ENCODE measurements around the gene LRP5. TPM values are rescaled to one million over a fixed set of nuclear protein-coding genes. Genes with fewer than 3 reads are reported as not detected.
A peak's percentile ranks its signal among the peaks of the same experiment; 100 is the strongest.

Gene LRP5
- total and polyA plus RNA-seq, 9 of the 15 experiments (the other 6 are each of a cell fraction or from before 2014, with no cell fraction given): 0.48 to 44.2 (median 13.5) TPM

GRCh38 chr11:68454767-68455166 lies 142.4 kb downstream of the LRP5 start:
- no TSS peak for BruUV-seq (replicated peaks)
- WGBS (ENCODE audit: insufficient coverage, low coverage, missing lambda C conversion rate): 22% methylated on average over 8 of the region's 8 CpGs
- peak; percentile 74 for TF ChIP-seq ZFP36 (IDR thresholded peaks at IDR 0.05; ENCODE audit: low read depth, low read length, partially characterized antibody)
- TF ChIP-seq EGR1 (conservative IDR thresholded peaks at IDR 0.05): peak; percentile 75
- no peak for TF ChIP-seq PKNOX1 (IDR thresholded peaks at IDR 0.05)
- intact Hi-C loops (cut with micrococcal nuclease): no loop called here
- Histone ChIP-seq H3K27me3 (ENCODE audit: control insufficient read depth in 2 of 2, insufficient read depth in 2 of 2, low read length in 2 of 2) (no peaks in the 10 kb centered on the region), H3K4me2 (ENCODE audit: insufficient read depth, low read length) (no peak overlapping the region), H2AFZ (ENCODE audit: low read depth, low read length) (no peak overlapping the region), H3K4me1 (replicated peaks in 1 of 2; ENCODE audit: control insufficient read depth in 2 of 2, insufficient read depth in 2 of 2, low read length in 2 of 2) (peaks cover 1 to 22% of the 10 kb centered on the region in 2 experiments; a peak in 3 of 5 replicates), H3K9ac (ENCODE audit: insufficient read depth in 1 of 2, low read depth in 2 of 2, low read length in 2 of 2) (peak overlapping the region in 1 of 2 experiments; percentile 58; a peak in 1 of 4 replicates), H3K9me3 (replicated peaks; ENCODE audit: control insufficient read depth, insufficient read depth, low read depth, low read length) (no peaks in the 10 kb centered on the region), H3K27ac (ENCODE audit: extremely low read depth, low read depth, low read length) (no peak overlapping the region), H3K36me3 (ENCODE audit: control insufficient read depth, insufficient read depth, low read length) (no peaks in the 10 kb centered on the region), H3K4me3 (no peak overlapping the region), H3K9me1 (ENCODE audit: control insufficient read depth, insufficient read depth, low read length) (no peaks in the 10 kb centered on the region), H3K79me2 (ENCODE audit: control insufficient read depth, insufficient read depth, low read length) (no peaks in the 10 kb centered on the region), H4K20me1 (replicated peaks; ENCODE audit: control insufficient read depth, insufficient read depth, low read length) (peaks cover under 1% of the 10 kb centered on the region; the same call in 1 of the 2 replicates)
- ATAC-seq (no peak), FAIRE-seq (no peak), DNase-seq (ENCODE audit: extremely low read depth in 1 of 4, low spot score in 3 of 4) (no peak)
- ChIA-PET CTCF (ENCODE audit: low intra/inter-chr PET ratio) (no interaction called here), POLR2A (interaction anchor here (1.5 kb wide), 1 partner anchor 16 kb away, joined by 3 read pairs; no protein-coding TSS in a partner anchor)
- in situ Hi-C loops (cut with MboI): no loop called here

- peak overlapping the region in 1 of 2 experiments; percentile 72; a peak in 1 of 4 replicates for H3K9ac ChIP-seq (ENCODE audit: insufficient read depth in 1 of 2, low read depth in 2 of 2, low read length in 2 of 2)
- no peaks in the 10 kb centered on the region for H3K27me3 ChIP-seq (ENCODE audit: control insufficient read depth in 2 of 2, insufficient read depth in 2 of 2, low read length in 2 of 2)
- no peaks in the 10 kb centered on the region for H3K36me3 ChIP-seq (ENCODE audit: control insufficient read depth, insufficient read depth, low read length)
- peaks cover 3 to 22% of the 10 kb centered on the region in 2 experiments; a peak in 3 of 5 replicates for H3K4me1 ChIP-seq (replicated peaks in 1 of 2; ENCODE audit: control insufficient read depth in 2 of 2, insufficient read depth in 2 of 2, low read length in 2 of 2)
- CTCF ChIA-PET (ENCODE audit: low intra/inter-chr PET ratio): no interaction called here
- H3K4me3 ChIP-seq: no peak overlapping the region
- peaks cover 3% of the 10 kb centered on the region; the same call in 1 of the 2 replicates for H4K20me1 ChIP-seq (replicated peaks; ENCODE audit: control insufficient read depth, insufficient read depth, low read length)
- no peak overlapping the region for H3K4me2 ChIP-seq (ENCODE audit: insufficient read depth, low read length)
- 23% methylated on average over 8 of the region's 8 CpGs for WGBS (ENCODE audit: insufficient coverage, low coverage, missing lambda C conversion rate)
- intact Hi-C loops (cut with micrococcal nuclease): no loop called here
- ATAC-seq (no peak), FAIRE-seq (no peak), DNase-seq (ENCODE audit: extremely low read depth in 1 of 4, low spot score in 3 of 4) (no peak)
- no peaks in the 10 kb centered on the region for H3K9me3 ChIP-seq (replicated peaks; ENCODE audit: control insufficient read depth, insufficient read depth, low read depth, low read length)
- no TSS peak for BruUV-seq (replicated peaks)
- no peak overlapping the region for H2AFZ ChIP-seq (ENCODE audit: low read depth, low read length)
- in situ Hi-C loops (cut with MboI): no loop called here
- no peaks in the 10 kb centered on the region for H3K9me1 ChIP-seq (ENCODE audit: control insufficient read depth, insufficient read depth, low read length)
- H3K27ac ChIP-seq (ENCODE audit: extremely low read depth, low read depth, low read length): no peak overlapping the region
- H3K79me2 ChIP-seq (ENCODE audit: control insufficient read depth, insufficient read depth, low read length): no peaks in the 10 kb centered on the region
- POLR2A ChIA-PET: interaction anchor here (0.6 to 1.5 kb wide), 2 partner anchors 16 to 1636 kb away, joined by 3 read pairs; no protein-coding TSS in a partner anchor
- TF ChIP-seq HNRNPK (IDR thresholded peaks at IDR 0.05; ENCODE audit: low read depth, low read length, poor library complexity, severe bottlenecking): no peak
- TF ChIP-seq SFPQ (IDR thresholded peaks at IDR 0.05; ENCODE audit: low read depth, low read length): no peak
- TF ChIP-seq CTCFL (IDR thresholded peaks at IDR 0.05; ENCODE audit: borderline replicate concordance, insufficient read depth, low read depth, low read length, poor library complexity, severe bottlenecking): no peak
- TF ChIP-seq RBM39 (optimal IDR thresholded peaks at IDR 0.05; ENCODE audit: low read depth, low read length): no peak
- TF ChIP-seq ZNF76 (CRISPR knock-in tag; IDR thresholded peaks at IDR 0.05; ENCODE audit: borderline replicate concordance): no peak
- TF ChIP-seq PML (IDR thresholded peaks at IDR 0.05; ENCODE audit: low read length): no peak
- no peak for TF ChIP-seq TCF7L2 (IDR thresholded peaks at IDR 0.05; ENCODE audit: low read depth, low read length)
Measured at GRCh38 chr11:68455485-68455884, 143.1 kb downstream of the LRP5 start.

All from K562 (cell line).